ENCODE measurements around the gene SMIM26.

Gene SMIM26

GRCh38 chr20:18580012-18580411 lies 12.8 kb downstream of the SMIM26 start:
- DNase-seq (ENCODE audit: low read depth in 2 of 3, low spot score in 2 of 3) = no peak

- DNase-seq (ENCODE audit: low read depth in 2 of 3, low spot score in 2 of 3) = no peak
Measured at GRCh38 chr20:18585134-18585533, 17.9 kb downstream of the SMIM26 start.

DNA sequence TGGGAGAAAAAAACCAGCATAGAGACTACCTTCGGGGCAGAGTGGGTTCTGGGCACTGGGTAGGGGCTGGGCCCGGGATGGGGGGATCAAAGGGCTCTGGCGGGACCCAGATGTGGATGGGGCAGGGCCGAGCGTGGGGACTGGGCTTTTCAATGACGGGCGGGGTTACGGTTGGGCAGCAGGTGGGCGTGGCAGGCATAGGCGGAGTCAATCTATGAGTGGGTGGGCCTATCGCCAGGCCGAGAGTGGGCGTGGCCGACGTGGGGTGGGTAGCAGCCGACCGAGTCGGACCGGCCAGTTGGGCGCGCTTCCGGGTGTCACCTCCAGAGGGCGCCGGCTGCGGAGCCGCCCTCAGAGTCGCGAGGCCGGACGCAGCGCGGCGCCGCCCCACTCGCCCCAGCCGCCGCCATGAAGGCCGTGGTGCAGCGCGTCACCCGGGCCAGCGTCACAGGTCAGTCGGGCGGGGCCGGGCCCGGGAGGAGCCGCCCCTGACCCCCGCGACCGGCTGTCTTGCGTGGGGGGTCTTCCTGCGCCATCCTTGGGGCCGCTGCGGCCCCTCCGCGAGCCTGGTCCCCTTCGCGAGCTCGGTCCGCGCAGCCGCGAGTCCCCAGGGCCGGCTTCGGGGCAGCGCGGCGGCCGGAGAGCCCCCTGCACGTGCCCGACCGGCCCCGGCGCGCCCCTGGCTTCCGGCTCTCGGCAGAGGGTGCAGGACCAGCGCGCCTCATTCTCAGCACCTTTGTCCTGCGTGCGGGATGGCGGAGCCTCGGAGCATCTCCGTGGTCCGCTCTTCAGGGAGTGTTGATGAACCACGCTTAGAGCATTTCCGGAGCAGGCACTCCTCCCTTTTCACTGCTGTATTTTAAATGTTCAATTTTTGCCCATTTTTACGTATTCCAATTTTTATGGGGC lies 20.7 kb downstream of the SMIM26 start, which contains the start of gene DTD1:
DTD1 (plus strand) TSS at position 390 of the 909 bp plus-strand sequence; CDS start at position 409, 19 bp downstream.
- DNase-seq (ENCODE audit: low read depth in 2 of 3, low spot score in 2 of 3) = peak; percentile 75 to 84 (median 81)

DNA sequence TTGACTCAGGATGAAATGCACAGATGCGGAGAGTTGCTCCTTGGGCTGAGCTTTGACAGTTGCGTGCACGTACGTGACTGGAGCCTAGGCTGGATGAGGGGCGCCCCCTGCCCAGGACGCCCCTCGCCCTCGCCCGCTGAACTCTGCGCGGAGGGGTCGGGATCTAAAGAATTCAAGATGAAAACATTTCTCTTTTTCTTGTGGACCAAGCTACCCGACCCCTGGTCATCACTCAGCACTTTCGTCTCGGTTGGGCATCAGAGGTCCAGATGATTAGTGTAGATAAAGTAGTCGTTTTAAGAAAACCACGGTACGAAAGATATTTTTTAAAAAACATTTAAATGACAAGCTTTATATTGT lies 21.3 kb downstream of the SMIM26 start:
- DNase-seq (ENCODE audit: low read depth in 2 of 3, low spot score in 2 of 3) = no peak

- DNase-seq (ENCODE audit: low read depth in 2 of 3, low spot score in 2 of 3) = no peak
Measured at GRCh38 chr20:18589941-18590674, 22.9 kb downstream of the SMIM26 start.

DNA sequence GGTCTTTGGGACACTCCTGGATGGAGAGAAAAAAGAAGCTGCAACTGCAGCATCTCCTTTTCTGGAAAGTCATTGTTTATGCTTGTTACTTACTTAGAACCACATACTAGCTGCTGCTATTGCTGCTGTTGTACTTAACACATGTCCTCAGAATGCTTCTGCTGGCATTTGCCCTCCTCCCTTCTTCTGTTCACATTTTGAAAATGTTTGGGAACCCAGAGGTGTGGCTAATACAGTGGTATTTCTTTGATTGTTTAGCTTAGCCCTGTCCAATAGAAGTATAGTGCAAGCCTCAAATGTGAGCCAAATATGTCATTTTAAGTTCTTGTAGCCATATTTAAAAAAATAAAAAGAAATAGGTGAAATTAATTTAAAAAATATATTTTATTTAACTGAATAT lies 29.0 kb downstream of the SMIM26 start:
- no peak for DNase-seq (ENCODE audit: low read depth in 2 of 3, low spot score in 2 of 3)

DNA sequence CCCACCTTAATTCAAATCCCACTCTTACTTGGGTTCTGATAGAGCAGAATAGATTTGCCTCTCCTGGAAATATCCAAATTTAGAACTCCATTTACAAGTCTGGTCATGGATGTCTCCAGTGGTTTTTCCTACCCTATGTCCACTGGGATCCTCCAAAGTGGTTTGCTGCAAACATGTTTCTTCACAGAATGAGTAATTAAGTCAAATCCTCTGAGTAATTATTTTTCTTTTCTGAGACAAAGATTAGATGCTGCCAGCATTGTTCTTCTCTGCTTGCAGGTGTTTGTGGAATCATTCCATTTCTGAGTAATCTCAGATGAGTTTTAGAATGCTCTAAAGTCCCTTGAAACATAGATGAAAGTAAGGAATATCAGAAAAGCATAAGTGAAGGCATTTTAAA lies 42.5 kb downstream of the SMIM26 start:
- DNase-seq (ENCODE audit: low read depth in 2 of 3, low spot score in 2 of 3) = no peak

DNA sequence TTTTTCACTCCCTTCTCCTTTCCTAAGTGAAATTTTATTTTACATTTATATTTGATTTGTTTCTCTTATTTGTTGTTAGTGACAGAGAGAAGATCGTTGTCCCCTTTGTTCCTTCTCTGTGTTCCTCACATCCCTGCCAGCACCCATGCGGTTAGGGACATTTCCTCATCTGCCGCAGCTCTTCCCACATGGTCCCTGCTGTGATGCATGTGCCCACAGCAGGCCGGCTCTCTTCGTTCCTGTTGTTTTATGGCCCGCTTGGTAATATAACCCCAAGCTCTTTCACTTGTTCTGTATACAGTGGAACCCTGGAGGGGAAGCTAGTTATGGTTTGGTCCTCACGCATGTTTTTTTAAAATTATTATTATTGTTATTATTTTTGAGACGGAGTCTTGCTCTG lies 44.3 kb downstream of the SMIM26 start:
- no peak for DNase-seq (ENCODE audit: low read depth in 2 of 3, low spot score in 2 of 3)

DNA sequence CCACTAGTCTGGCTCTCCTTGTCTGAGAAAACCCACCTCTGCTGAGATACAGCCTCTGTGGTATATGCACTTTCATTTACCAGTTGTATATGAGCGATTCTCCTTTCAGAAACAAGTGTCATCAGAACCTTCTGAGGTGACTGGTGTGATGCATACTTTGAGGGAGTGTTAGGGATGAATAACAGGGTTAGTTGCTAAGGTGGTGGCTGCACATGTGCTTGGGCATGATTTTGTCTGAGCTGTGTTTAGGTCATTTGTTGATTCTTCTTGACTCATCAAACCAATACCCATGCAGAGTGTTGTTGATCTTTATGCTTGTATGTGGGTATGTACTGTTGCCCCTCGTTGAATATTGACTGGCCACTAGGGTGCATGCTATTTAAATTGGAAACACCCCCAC lies 46.3 kb downstream of the SMIM26 start:
- no peak for DNase-seq (ENCODE audit: low read depth in 2 of 3, low spot score in 2 of 3)

- DNase-seq (ENCODE audit: low read depth in 2 of 3, low spot score in 2 of 3) = no peak
Measured at GRCh38 chr20:18614244-18614643, 47.0 kb downstream of the SMIM26 start.

DNA sequence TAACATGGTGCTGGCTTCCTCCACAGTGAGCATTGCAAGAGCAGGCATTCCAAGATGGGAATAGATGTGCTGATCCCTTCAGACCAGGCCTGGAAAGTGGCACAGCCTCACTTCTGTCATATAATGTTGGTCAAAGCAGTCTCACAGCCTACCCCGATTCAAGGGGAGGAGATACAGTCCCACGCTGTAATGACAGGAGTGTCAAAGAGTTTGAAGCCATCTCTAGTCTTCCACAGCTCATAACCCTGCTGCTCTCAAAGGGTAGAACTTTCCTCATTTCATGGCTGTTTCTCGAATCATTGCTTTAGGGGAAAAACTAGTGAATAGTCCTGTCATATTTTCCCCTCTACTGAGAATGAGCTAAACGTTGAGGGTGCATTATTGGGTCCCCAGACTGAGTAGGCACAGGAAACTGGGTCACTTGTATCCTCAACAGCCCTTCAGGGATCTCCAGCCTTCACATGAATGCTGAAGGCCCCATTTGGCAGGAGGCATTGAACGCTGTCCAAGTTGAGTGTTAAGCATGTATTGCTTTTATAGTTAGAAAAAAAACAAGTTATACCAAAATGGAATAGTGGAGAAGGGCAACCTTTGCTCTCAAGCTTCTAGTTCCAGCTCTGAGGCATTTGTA lies 47.9 kb downstream of the SMIM26 start:
- no peak for DNase-seq (ENCODE audit: low read depth in 2 of 3, low spot score in 2 of 3)
